HG03439 (cell line): ENCODE data around the gene OXTR.
A peak's percentile ranks its signal among the peaks of the same experiment; 100 is the strongest.

Experiments used
- ATAC-seq: cut with Tn5 transposase; IDR thresholded peaks from one replicate; pipeline ENCODE4 v1.9.1; 2021; ENCODE audit warnings: mild to moderate bottlenecking, moderate library complexity; ENCODE audit not compliant: unreplicated experiment

Gene OXTR

GRCh38 chr3:8767667-8768363 lies 1.6 kb downstream of the OXTR start:
- ATAC-seq, result peak; percentile 53

DNA sequence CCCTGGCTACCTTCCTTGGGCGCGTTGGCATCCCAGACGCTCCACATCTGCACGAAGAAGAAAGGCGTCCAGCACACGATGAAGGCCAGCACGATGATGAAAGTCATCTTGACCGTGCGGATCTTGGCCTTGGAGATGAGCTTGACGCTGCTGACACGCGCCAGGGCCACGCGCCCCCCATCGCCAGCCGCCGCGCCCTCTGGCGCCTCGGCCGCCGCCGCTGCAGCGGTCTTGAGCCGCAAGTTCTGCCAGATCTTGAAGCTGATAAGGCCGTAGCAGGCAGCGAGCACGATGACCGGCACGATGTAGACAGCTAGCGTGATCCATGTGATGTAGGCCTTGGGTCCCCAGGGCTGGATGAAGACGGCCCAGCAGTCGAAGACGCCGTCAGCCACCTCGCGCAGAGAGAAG lies 2.2 kb downstream of the OXTR start:
- ATAC-seq, result no peak

GRCh38 chr3:8766148-8766547 lies 3.3 kb downstream of the OXTR start:
- no peak for ATAC-seq

- no peak for ATAC-seq
Measured at GRCh38 chr3:8765528-8765927, 3.9 kb downstream of the OXTR start.

DNA sequence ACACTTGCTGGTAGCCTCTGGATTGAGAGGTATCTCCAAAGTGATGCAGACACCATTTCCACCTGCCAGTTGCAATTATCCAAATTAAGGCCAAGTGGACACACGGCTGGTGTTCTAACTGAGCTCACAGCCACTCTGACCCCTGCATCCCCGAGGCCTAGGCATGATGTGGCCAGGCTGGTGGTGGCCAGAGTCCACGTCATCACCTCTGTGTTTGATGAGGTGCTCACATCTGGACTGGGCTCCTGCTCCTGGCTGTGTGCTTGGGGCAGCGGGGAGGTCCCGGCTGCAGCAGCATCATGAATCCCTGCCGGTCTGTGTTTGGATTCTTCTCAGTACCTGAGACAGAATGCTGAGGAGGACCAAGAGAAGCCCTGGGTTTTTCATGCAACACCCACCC lies 4.9 kb downstream of the OXTR start:
- ATAC-seq, result no peak

DNA sequence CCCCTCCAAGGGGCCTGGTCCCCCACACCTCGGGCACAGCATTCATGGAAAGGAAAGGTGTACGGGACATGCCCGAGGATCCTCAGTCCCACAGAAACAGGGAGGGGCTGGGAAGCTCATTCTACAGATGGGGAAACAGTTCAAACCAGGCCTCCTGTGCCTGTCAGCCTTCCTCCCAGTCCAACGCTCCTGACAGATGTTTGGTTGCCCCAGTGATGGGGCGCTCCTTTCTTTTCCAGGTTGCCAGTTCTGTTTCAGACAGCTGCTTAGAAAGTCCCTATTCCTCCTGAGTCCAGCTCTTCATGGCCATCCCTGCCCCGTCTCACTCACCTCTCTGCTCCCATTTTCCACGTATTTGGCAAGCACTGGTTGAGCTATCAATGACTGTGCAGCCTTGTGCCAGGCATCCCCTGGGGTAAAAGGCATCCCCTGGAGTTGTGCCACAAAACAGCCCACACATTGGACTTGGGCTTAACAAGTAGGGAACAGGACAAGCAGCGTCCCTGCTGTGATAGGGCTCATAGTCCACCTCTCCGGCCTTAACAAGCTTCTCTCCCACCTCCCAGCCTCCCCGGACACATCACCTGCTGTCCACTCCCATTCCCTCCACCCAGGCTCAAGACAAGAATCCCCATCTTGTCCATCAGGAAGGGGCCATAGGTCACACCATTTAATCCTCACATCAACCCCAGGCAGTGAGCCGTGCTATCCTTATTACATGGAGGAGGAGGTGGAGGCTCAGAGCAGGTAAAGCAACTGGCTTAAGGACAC lies 6.6 kb downstream of the OXTR start:
- ATAC-seq, result no peak

GRCh38 chr3:8761866-8762265 lies 7.5 kb downstream of the OXTR start:
- ATAC-seq, result no peak

- ATAC-seq, result no peak
Measured at GRCh38 chr3:8760506-8760905, 8.9 kb downstream of the OXTR start.

GRCh38 chr3:8760091-8760490 lies 9.3 kb downstream of the OXTR start:
- ATAC-seq, result no peak

- no peak for ATAC-seq
Measured at GRCh38 chr3:8759038-8759707, 10.2 kb downstream of the OXTR start.

GRCh38 chr3:8757551-8758518 lies 11.6 kb downstream of the OXTR start:
- ATAC-seq, result no peak

DNA sequence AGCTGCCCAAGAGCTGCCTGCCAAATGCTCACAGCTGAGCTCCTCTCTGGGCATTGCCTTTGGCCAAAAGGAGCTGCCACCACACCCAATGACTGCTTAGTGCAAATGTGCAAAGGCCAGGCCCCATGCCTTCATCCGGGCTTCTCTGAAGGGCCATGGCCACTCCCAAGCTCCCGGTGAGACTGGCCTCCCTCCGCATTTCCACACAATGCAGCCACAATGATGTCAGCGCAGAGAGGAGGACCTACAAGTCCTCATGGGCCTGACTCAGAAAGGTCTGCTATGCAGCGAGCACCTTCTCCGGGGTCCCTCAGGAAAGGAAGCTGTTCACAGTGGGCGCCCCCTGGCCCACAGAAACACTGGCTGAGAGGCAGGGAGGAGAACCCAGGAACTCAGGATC lies 12.7 kb downstream of the OXTR start:
- ATAC-seq, result no peak

DNA sequence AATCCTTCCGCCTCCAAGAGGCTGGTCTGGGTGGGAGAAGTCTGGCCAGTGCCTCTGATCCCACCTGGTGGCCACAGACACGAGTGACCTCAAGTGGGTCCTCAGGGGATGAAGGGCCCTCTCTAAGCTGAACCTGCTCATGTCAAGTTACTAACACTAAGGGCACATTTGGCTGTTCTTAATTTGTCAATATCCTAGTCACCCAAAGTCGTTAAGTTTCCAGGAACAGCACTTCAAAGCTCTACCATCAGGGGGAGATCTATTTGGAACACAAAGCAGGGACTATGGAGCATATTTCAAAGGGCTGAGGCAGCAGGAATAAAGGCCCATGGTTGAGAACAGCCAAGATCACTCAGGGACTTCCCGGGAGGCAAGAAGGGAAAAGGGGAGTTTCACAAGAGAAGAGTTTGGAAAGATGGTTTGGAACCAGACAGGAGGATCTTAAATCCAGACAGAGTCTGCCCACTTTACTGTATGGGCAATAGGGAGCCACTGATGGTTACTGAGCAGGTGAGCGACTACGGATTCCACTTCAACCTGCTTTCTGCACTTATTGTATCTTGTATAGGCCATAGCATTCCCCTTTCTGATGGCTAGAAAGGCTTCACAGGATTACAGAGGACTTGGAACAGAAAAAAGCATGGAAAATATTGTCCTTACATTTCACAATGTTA lies 13.7 kb downstream of the OXTR start:
- no peak for ATAC-seq

DNA sequence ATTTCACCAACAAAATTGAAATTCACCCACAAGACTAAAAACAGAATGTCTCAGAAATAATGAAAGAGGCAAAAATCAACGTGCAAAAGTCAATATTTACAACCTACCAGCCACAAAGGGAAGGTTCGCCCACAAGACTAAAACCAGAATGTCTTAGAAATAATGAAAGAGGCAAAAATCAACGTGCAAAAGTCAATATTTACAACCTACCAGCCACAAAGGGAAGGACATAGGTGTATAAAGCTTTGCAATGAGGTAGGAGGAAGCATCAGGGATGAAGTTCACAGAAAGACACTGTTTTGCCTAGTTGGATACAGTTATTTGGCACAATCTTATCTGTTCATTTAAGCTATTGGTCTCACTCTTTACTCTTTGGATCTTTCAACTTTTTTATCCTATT lies 14.3 kb downstream of the OXTR start:
- ATAC-seq, result no peak

- ATAC-seq, result no peak
Measured at GRCh38 chr3:8752832-8753231, 16.6 kb downstream of the OXTR start.

DNA sequence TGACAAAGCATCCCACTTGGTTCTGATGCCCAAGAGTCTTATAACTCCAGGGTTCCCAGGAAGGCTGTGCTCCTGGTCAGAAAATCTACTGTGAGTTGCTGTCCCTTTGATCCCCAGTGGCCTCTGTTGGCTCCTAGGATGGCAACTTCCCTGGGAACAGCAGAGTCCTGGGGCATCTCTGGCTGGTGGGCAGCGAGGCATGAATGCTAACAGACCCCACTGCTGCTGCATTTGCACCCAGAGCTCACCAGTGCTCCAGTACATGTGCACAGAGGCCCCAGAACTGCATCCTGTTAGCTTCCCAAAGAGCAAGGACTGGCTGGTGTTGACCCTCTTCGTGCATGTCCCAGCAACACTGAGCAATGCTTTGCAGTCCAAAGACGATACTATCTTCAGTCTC lies 20.1 kb downstream of the OXTR start:
- ATAC-seq, result no peak

DNA sequence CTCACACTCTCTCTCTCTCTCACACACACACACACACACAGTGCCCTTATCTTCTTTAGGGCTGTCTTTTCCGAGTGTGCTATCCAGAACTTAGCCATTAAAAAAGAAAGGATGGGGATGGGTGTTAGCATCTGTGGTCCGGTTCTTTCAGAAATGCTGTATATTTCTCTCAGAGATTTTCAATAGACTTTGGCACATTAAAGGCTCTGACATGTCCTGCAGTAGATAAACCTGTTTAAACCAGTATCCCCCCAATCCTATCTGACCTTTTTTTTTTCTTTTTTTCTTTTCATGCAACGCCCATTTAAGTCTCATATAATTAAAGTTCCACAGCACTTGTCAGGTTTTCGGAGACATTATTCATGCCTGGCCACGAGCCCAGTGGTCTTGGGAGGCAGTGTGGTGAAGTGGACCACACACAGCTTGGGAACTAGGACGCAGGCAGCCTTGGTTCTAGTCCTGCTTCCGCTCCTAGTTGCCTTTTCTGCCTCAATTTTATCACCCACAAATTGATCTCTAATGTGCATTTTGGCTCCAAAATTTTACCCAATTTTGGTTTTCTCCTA lies 22.6 kb downstream of the OXTR start:
- ATAC-seq, result no peak

- ATAC-seq, result no peak
Measured at GRCh38 chr3:8745619-8746370, 23.6 kb downstream of the OXTR start.

DNA sequence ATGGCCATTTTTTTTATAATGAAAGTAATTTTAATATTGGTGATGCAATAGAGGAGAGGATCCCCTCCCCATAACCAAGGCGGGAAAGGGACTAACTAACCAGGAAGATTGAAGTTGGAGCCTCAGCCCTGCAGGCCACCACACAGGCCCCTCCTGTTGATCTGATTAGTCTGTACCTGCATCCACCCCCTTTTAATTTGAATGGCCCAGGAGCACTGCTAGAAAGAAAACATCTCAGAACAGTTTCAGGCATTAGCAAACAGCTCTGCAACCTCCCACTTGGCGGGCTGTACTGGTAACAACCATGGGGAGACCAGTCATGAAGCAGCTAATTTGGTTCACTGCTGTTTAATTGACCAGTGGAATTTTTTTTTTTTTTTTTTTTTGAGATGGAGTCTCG lies 25.5 kb downstream of the OXTR start:
- ATAC-seq, result no peak
